KOPT-K1 (cell line): ENCODE results near the gene TIE1.

Source experiments
- H3K27ac ChIP-seq: fragments of 200-600 bp; sonication (generic); 2 replicates; pipeline ENCODE4 v1.5.1; 2016; ENCODE audit warnings: antibody characterized with exemption, mild to moderate bottlenecking, low read depth, low read length; ENCODE audit not compliant: poor library complexity, severe bottlenecking
- H3K36me3 ChIP-seq: fragments of 200-600 bp; sonication (generic); 2 replicates; pipeline ENCODE4 v1.5.1; 2017; ENCODE audit warnings: antibody characterized with exemption, mild to moderate bottlenecking, low read length, moderate library complexity; ENCODE audit not compliant: insufficient read depth
- H3K9me3 ChIP-seq: fragments of 200-600 bp; sonication (generic); 2 replicates; pipeline ENCODE4 v1.5.1; 2017; ENCODE audit warnings: antibody characterized with exemption, low read length, mild to moderate bottlenecking; ENCODE audit not compliant: insufficient read depth, poor library complexity, severe bottlenecking

TIE1 gene

DNA sequence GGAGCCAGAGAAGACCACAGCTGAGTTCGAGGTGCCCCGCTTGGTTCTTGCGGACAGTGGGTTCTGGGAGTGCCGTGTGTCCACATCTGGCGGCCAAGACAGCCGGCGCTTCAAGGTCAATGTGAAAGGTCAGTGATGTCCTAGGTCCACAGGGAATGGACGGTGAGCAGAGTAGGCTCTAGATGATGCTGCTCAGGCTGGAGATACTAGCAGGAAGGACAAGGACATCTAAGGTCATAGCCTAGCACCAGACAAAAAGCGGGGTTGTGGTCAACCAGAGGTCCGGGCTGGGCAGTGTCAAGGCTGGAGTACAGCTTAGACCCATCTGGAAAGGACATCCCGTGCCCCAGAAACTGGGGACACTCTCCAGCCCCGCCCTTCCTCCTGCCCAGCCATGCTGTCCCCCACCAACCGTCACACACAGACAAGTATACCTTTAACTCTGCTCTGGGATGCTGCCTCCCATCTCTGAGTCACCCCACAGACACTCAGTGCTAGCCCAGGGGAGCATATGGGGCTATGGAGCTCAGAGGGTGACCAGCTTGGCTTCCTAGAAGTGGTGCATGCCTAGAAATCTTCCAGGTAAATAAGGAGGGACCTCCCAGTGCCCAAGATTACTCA is 8.7 kb downstream of the TIE1 start:
- no peaks in the 10 kb centered on the region for H3K36me3 ChIP-seq

GRCh38 chr1:43311521-43311920 is 10.7 kb downstream of the TIE1 start:
- no peaks in the 10 kb centered on the region for H3K36me3 ChIP-seq
- H3K9me3 ChIP-seq: no peaks in the 10 kb centered on the region
- H3K27ac ChIP-seq: no peak overlapping the region

More for the DNA sequence above, 8.7 kb downstream of the TIE1 start:
- Histone ChIP-seq H3K9me3 (no peaks in the 10 kb centered on the region), H3K27ac (no peak overlapping the region)

DNA sequence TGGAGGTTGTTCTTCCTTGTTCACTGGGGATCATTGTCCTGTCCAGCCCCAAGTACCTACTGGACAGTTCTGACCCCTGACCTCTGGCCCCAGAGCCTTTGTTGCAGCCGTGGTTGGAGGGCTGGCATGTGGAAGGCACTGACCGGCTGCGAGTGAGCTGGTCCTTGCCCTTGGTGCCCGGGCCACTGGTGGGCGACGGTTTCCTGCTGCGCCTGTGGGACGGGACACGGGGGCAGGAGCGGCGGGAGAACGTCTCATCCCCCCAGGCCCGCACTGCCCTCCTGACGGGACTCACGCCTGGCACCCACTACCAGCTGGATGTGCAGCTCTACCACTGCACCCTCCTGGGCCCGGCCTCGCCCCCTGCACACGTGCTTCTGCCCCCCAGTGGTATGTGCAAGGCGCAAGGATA is 11.4 kb downstream of the TIE1 start:
- no peaks in the 10 kb centered on the region for H3K9me3 ChIP-seq
- H3K36me3 ChIP-seq: no peaks in the 10 kb centered on the region
- H3K27ac ChIP-seq: no peak overlapping the region

GRCh38 chr1:43312663-43313515 is 12.1 kb downstream of the TIE1 start:
- no peaks in the 10 kb centered on the region for H3K36me3 ChIP-seq

GRCh38 chr1:43313771-43314170 is 13.0 kb downstream of the TIE1 start:
- Histone ChIP-seq H3K36me3 (no peaks in the 10 kb centered on the region), H3K9me3 (no peaks in the 10 kb centered on the region), H3K27ac (no peak overlapping the region)

More at GRCh38 chr1:43312663-43313515, 12.1 kb downstream of the TIE1 start:
- no peak overlapping the region for H3K27ac ChIP-seq
- no peaks in the 10 kb centered on the region for H3K9me3 ChIP-seq

- Histone ChIP-seq H3K9me3 (no peaks in the 10 kb centered on the region), H3K36me3 (no peaks in the 10 kb centered on the region)
These were observed 13.5 kb downstream of the TIE1 start for GRCh38 chr1:43314233-43314632.

DNA sequence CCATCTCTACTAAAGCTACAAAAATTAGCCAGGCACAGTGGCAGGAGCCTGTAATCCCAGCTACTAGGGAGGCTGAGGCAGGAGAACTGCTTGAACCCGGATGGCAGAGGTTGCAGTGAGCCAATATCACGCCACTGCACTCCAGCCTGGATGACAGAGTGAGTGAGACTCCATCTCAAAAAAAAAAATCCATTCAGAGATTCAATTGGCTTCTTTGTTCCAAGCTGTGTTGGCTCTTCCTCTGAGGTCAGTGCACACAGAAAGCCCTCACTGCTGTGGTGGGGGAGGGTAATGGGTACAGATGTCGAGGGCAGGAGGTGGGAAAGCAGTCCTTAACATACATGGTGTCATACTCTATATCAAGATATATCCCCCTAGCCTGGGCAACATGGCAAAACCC is 14.7 kb downstream of the TIE1 start:
- Histone ChIP-seq H3K27ac (no peak overlapping the region), H3K9me3 (no peaks in the 10 kb centered on the region), H3K36me3 (no peaks in the 10 kb centered on the region)

More at GRCh38 chr1:43314233-43314632, 13.5 kb downstream of the TIE1 start:
- no peak overlapping the region for H3K27ac ChIP-seq

DNA sequence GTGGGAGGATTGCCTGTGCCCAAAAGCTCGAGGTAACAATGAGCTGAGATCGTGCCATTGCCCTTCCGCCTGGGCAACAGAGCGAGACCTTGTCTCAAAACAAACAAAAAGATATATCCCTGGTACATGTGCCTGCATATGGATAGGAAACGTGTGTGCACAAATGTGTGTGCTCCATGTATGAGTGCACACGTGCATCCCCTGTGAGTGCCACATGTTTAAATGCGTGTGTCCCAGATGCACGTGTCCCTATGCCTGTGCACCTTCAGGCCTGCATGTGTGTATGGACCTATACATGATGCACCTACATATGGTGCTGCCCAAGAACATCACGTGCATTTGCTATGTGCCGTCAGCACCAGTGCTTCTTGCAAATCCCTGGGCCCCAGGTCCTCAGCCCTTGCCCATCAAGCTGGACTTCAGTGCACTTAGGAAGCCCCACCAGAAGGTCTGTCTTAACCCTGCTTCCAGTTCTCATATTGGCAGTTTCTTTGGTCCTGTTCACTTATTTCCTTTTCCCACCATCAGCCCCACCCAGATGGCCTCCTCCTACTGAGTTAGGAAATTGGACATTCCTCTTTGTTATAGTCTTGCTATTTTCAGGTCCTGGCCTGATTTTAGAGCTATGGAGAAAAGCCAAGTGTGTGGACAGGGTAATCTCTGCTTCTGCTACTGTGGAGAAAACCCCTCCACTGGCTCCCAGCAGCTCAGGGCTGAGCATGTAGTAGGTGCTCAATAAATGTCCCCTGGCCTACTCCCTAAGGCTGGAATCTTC is 15.4 kb downstream of the TIE1 start:
- H3K9me3 ChIP-seq: no peaks in the 10 kb centered on the region
- no peak overlapping the region for H3K27ac ChIP-seq
- no peaks in the 10 kb centered on the region for H3K36me3 ChIP-seq

- no peak overlapping the region for H3K27ac ChIP-seq
- no peaks in the 10 kb centered on the region for H3K9me3 ChIP-seq
- no peaks in the 10 kb centered on the region for H3K36me3 ChIP-seq
These were observed 16.1 kb downstream of the TIE1 start for GRCh38 chr1:43316738-43317520.

DNA sequence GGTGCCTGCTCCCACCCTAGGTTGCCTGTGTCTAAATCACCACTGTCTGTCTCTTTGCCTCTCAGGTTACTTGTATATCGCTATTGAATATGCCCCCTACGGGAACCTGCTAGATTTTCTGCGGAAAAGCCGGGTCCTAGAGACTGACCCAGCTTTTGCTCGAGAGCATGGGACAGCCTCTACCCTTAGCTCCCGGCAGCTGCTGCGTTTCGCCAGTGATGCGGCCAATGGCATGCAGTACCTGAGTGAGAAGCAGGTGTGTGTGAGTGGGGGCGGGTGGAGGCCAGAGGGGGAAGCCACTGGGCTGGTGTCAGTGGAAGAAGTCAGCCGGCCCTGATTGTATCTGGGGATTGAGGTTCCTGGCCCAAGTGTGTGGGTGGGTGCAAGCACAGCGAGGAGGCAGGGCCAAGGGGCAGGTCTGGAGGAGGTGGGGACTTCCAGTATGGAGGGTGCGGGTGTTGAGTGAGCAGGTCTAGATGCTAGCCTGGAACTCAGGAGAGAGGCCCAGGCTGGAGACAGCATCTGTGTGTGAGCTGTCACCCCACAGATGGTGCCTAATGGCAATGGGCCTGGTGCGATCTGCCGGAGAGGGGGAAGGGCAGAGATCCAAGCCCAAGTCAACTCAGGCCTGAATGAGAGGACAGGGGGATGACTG is 17.2 kb downstream of the TIE1 start:
- Histone ChIP-seq H3K27ac (no peak overlapping the region), H3K36me3 (no peaks in the 10 kb centered on the region), H3K9me3 (no peaks in the 10 kb centered on the region)

DNA sequence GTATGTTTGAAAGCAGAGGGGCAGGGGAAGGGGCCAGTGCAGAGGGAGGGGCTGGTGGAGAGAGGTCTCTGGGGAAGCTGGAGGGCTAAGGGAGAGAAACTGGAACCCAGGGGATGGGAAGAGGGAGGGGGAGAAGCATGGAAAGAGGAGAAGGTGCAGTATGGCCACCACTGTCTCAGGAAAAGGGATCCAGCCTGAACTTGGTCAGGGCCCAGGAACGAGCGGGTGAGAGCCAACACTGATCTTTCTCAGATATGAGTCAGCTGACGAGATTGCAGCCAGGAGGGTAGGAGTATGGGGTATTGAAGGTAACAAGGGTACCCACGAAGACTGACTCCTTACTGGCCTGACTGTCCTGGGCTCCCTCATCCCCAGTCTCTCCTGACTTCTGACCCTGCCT is 18.0 kb downstream of the TIE1 start:
- Histone ChIP-seq H3K27ac (no peak overlapping the region), H3K36me3 (no peaks in the 10 kb centered on the region), H3K9me3 (no peaks in the 10 kb centered on the region)

GRCh38 chr1:43319288-43319687 is 18.5 kb downstream of the TIE1 start:
- Histone ChIP-seq H3K27ac (no peak overlapping the region), H3K36me3 (no peaks in the 10 kb centered on the region), H3K9me3 (no peaks in the 10 kb centered on the region)

DNA sequence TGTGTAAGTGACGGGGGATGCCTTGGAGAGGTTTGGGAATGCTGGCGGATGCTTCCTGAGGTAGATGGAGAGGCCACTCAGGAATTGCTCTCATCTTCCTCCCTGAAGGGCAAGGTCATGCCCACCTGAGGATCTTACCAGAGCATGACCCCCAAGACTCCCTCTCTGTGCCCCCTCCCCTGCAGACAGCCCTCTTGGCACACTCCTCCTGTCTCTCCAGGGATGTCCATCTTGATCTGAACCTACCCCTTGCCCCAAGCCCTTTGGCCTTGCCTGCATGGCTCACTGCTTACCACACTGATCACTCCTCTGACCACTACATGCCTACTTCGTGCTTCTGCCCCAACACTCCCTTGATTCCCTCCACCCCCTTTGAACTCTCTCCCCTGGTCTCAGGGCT is 19.0 kb downstream of the TIE1 start:
- no peak overlapping the region for H3K27ac ChIP-seq
- H3K36me3 ChIP-seq: no peaks in the 10 kb centered on the region
- peaks cover 2% of the 10 kb centered on the region for H3K9me3 ChIP-seq

DNA sequence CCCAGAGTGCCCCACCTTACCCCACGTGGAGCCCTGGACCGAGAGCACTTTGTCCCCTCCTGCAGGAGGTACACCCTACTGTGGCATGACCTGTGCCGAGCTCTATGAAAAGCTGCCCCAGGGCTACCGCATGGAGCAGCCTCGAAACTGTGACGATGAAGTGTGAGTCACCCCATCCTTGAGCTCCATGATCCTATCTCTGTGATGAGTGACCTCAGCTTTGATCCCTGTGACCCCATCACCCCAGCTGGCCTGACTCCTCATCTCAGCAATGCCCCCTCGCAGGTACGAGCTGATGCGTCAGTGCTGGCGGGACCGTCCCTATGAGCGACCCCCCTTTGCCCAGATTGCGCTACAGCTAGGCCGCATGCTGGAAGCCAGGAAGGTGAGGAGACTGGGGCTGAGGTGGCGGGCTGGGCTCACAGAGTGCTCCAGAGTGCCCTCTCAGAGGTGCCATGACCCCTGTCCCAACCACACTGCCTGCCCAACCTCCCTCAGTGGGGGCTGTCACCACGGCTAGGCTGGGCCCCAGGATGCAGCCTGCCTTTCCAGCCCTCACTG is 20.6 kb downstream of the TIE1 start:
- peaks cover 15% of the 10 kb centered on the region for H3K9me3 ChIP-seq
- no peak overlapping the region for H3K27ac ChIP-seq
- H3K36me3 ChIP-seq: no peaks in the 10 kb centered on the region
